GM18511 (cell line): ENCODE data around the gene NUSAP1.
"Not testable (repeated sequence)": the region's sequence is repeated elsewhere in the genome, so short reads cannot be mapped to it uniquely, and the experiment has no call there.

ENCODE experiments used
- ATAC-seq: cut with Tn5 transposase; IDR thresholded peaks from one replicate; pipeline ENCODE4 v1.9.1; 2021; ENCODE audit warnings: mild to moderate bottlenecking, moderate library complexity; ENCODE audit not compliant: unreplicated experiment

NUSAP1 gene

DNA sequence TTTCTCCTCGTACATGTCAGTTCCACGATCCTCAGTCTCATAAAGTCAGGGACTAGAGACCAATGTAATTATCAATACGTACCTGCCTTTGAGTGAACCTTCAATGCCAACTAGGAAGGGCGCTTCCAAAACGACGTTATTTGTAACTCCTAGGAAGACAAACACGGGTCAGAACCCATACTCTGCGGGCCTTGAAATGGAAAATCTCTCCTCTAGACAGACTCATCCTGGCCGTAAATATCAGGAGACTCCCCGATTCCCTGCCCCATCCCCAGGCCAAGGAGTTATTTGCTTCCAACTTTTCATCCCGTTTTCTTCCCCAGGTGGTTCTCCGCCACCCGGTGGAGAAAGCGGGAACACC lies 868 bp upstream of the NUSAP1 start:
- ATAC-seq, result no peak

DNA sequence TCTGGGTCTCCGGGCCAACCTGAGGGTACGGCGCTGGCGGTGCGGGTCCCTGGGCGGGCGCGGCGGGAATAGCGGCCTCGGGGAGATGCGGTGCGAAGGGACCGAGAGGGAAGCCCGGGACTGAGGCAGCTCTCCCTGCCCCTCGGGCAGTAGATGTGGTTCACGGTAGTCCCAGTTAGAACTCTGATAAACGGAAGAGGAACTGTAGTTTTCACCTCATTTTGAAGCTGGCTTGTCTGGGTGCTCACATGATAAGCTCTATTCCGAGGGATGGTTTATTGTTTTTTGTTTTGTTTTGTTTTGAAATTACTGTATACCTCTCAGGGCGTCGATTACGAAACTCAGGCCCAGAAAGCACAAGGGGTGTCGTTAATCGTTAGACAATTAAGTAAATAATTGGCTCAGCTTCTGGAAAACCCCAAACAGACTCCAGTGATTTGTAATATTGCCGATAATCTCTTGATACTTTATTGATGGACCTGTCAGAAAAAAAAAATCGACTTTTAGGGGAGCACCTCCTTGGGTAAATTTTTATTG lies 413 bp downstream of the NUSAP1 start:
- peak; percentile 27 for ATAC-seq

DNA sequence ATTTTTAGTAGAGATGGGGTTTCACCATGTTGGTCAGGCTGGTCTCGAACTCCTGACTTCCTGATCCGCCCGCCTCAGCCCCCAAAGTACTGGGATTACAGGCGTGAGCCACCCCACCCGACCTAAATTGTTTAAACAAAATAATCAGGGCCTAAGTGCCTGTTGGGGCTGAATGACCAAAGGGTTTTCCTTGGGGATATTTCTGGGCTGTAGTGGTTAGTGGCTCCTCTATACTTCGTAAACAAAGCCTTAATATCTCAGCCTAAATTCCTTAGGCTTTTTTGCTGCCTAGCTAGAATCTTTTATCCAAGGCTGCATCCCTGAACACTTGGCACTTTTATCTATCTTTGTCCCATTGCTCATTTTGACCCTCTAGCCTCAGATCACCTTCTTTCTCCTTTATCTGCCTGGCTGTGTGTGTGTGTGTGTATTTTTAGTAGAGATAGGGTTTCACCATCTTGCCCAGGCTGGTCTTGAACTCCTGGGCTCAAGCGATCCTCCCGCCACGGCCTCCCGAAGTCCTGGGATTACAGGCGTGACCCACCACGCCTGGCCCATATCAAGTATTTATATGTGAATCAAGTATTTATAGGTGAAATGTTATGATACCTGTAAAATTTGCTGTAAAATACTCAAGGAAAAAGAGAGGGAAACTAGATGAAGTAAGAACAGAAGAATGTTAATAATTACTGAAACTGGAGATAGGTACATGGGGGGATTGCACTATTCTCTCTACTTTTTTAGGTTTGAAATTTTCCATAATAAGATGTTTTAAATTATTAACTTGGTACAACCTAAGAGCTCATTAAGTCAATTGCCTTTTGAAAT lies 1.8 kb downstream of the NUSAP1 start:
- ATAC-seq, result no peak

DNA sequence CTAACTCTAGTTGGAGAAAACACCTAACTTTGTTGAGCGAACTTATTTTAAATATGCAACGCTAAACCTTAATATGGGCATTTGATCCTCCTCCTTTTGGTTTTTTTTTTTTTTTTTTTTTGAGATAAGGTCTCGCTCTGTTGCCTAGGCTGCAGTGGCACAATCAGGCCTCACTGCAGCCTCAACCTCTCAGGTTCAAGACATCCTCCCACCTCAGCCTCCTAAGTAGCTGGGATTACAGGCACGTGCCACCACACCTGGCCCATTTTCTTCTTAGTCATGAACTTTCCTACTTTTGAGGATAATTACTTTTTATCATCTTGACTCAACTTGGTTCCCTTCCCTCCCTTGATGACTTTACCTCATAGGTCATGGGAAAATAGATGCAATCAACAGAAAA lies 3.9 kb downstream of the NUSAP1 start:
- ATAC-seq, result no peak

DNA sequence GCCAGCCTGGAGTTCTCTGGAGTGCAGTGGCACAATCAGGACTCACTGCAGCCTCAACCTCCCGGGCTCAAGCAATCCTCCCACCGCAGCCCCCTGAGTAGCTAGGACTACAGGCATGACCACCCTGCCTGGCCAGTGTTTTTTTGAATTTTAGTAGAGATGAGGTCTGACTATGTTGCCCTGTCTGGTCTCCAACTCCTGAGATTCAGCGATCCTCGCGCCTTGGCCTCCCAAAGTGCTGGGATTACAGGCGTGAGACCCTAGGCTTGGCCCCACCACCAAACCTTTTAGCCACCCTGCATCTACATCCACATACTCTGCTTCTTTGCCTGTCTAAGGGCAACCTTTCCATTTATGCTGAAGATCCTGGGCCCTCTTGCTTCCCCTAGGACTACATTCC lies 4.4 kb downstream of the NUSAP1 start:
- ATAC-seq, result no peak

DNA sequence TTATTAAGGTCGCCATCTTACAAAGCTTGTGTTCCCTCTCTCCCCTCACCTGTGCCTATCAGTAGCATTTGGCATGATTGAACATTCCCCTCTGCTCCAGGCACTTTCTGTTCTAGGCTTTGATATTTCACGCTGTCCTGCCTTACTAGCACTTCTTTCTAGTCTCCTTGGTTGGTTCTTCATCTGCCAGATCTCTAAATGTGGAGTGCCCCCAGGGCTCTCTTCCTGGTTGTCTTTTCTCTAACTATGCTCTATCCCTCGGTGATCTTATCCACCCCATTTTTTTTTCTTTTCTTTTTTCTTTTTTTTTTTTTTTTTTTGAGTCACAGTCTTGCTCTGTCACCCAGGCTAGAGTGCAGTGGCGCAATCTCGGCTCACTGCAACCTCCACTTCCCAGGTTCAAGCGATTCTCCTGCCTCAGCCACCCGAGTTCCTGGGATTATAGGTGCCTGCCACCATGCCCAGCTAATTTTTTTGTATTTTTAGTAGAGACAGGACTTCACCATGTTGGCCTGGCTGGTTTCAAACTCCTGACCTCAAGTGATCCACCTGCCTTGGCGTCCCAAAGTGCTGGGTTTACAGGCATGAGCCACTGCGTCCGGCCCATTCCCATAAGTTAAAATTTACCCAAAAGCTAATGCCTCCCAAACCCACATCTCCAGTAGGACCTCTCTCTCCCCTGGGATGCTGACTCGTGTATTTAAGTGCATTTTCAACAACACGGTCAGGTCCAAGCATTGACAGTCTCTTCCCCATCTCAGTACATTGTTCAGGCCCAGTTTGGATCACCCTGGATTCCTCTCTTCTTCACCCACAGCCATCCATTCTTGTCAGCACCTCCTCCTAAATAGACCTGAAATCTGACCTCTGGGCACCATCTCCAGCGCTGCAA lies 5.2 kb downstream of the NUSAP1 start:
- no peak for ATAC-seq

DNA sequence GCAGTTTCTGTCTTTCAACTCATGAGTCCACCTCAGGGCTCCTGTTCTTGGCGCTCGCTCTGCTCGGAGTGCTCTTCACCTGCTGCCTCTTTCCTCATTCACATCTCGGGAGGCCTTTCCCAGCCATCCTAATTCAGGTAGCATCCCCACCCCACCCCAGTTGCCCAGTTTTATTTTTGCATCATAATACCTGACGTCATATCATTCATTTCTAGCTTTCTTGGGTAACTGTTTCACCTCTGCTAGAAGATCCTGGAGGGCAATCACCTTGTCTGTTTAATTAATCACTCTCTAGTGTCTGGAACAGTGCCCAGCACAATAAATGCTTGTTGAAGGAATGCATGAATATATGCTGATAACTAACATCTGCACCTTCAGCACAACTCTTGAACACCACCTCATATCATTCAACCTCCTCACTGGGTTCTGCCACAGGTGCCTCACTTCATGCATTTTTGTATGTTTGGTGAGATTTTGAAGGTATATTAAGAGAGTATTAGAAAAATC lies 7.6 kb downstream of the NUSAP1 start:
- no peak for ATAC-seq

DNA sequence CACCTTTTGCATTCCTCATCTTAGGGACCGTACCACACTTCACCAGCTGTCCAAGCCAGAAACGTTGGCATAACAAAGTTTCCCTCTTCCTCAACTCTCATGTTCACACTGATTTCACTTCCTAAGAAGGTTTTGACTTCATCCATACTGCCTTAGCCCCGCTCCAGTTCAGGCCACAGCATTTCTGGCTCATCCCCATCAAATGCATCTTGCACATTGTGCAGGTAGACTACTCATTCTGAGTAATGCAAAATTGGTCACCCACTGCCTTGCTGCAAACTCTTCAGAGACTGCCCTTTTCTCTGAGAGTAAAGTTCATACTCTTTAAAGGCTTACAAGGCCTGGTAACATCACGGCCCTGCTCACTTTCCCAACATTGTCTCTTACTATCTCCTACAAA lies 8.8 kb downstream of the NUSAP1 start:
- ATAC-seq, result no peak

DNA sequence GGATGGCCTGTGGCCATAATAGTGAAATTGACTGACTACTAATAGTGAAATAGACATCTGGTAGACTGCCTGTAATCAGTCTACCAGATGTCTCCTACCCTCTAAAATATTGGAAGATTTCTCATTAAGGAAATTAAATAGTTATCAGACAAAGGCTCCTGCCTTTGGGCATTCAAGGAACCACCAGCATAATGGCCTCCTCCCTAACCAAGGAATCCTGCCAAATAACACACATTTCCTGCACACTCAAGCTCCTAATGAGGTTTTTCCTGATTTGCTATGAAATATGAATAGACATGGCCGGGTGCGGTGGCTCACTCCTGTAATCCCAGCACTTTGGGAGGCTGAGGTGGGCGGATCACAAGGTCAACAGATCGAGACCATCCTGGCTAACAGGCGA lies 14.6 kb downstream of the NUSAP1 start:
- no peak for ATAC-seq

DNA sequence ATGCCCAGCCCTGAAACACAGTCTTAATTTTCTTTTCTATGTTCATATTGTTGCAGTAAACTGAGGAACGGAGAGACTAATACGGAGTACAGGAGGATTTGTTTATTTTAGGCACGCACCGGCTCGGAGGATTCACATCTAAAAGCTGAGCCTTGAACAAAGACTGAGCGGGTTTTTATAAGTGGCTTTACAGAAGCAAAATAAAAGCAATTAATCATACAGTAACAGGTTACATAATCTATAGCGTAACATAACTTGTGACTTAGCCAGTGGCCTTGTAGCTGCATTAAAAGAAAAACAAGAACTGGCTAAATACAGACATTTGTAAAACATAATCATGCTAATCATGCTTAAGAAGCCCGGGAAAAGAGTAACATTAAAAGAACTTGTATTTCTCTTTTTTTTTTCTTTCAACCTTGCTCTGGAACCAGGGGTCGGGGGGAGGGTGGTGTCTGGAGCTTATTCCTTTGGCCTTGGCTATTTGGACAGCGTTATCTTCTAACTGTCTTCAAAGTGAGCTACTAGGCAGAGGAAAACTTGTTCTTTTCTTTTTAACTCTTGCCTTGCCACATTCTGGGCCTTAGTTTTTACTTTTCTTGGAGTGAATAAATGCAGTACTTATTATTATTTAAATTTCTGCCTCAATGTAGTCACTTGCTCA lies 17.5 kb downstream of the NUSAP1 start:
- ATAC-seq, result no peak

DNA sequence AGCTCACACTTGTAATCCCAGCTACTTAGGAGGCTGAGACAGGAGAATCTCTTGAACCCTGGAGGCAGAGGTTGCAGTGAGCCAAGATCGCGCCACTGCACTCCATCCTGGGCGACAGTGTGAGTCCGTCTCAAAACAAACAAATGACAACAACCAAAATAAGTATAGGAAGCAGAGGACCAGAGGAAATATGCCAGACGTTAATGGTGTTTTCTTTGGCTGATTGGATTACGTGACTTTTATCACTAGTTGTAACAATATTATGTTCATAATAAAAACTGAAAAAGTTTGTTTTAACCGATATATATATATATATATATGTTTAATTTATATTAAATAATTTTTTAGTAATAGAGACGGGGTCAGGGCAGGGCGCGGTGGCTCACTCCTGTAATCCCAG lies 21.7 kb downstream of the NUSAP1 start:
- no peak for ATAC-seq

DNA sequence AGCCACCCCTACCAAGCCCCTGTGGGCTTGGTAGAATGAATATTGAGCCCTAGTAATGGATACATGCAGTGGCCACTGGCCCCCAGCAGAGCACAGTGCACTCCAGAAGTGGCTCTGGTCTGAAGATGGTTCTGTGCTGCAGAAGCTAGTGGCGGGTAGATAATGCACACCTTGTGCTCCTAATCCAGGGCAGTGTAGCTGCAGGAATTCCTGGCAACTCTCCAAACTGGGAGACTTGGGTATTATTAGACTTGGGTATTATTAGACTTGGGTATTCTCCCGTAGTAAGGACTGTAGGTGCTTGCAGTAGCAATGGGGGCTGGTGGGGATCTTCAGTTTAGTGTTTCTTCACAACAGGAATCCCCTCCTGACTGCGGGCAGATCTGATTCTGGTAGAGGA lies 34.7 kb downstream of the NUSAP1 start:
- ATAC-seq, result no peak

DNA sequence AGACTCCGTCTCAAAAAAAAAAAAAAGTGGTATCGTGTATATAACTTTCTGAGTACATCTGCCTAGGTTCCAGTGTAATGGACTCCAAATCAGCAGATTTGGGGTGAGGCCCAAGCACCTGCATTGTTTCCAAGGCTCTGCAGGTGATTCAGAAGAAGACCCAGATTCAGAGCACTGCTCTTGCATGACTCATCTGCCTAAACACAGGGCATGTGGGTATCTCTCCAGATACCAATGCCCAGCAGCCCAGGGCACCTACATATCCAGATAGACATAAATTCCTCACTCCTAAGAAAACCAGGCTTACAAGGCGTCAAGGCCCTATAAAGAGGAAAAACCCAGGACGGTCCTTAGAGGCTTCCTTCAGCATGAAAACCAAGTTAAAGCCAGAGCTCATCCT lies 45.3 kb downstream of the NUSAP1 start:
- ATAC-seq, result no peak

DNA sequence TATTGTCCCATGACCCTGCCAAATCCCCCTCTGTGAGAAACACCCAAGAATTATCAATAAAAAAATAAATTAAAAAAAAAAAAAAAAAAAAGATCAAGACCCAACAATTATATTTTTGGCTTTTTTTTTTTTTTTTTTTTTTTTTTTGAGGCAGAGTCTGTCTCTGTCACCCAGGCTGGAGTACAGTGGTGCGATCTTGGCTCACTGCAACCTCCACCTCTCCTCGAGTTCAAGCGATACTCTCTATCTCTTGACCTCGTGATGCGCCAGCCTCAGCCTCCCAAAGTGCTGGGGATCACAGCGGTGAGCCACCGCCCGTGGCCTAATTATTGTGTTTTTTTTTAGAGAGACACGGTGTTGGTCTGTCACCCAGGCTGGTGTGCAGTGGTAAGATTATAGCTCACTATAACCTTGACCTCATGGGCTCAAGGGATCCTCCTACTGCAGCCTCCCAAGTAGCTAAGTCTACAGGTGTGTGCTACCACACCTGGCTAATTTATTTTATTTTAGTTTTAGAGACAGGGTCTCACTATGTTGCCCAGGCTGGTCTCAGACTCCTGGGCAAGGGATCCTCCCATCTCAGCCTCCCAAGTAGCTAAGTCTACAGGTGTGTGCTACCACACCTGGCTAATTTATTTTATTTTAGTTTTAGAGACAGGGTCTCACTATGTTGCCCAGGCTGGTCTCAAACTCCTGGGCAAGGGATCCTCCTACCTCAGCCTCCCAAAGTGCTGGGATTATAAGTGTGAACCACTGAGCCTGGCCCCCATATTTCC lies 51.5 kb downstream of the NUSAP1 start:
- not testable (repeated sequence) for ATAC-seq

DNA sequence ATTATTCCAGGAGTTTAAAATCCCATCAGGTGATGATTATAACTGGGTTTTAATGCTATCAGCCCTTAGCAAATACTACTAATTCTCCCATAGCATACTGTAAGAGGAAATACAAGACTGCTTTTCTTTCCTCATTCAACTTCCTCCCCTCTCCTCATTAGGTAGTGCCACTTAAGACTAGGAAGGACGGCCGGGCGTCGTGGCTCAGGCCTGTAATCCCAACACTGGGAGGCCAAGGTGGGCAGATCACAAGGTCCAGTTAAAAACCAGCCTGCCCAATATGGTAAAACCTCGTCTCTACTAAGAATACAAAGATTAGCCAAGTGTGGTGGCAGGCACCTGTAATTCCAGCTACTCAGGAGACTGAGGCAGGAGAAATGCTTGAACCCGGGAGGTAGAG lies 55.0 kb downstream of the NUSAP1 start:
- ATAC-seq, result no peak

DNA sequence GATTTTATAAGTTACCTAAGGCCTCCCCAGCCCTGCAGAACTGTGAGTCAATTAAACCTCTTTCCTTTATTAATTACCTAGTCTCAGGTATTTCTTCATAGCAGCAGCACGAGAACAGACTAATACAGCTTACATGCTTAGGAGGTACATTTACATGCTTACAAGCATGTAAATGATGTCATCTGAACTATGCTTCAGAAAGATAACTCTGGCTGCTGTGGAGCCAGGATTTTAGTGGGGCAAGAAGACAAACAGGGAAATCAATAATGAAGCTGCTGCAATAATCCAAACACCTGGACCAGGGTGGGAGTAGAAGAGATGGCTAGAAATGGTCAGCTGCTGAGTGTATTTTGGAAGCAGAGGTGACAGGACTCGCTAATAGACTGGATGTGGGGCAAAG lies 60.0 kb downstream of the NUSAP1 start:
- no peak for ATAC-seq

DNA sequence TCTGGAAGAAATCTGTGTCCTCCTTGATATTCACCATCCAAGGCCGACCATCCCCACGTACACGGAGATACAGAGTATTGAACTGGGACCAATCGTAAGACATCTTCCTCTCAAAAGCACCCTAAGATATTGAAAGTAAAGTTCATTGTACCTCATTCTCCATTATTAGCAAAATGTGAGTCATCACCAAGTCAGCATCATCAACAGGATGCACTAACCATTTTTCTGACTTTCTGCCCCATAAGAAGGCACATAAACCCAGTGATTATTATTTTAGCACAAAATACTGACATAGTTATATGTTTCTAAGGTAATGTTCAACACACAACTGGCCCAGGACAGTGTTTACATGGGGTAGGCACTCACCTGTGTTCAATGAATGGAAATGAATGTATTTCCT lies 62.2 kb downstream of the NUSAP1 start:
- ATAC-seq, result no peak

DNA sequence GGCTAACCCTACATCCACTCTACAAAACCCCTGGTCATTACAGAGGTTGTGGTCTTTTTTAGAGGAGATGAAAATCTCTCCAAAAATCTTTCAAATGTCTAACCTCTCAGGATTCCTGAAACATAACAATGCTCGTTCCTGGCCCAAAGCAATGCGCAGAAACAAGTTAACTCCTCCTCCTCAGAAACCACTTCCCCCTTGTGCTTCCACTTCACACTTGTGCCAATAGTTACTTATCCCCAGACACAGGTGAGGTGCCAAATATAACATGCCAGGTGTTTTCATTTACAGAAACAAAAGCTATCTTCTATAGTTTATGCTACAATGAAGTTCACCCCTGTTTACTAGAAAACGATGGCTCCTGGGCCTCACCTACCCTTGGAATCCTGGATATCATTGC lies 63.4 kb downstream of the NUSAP1 start:
- ATAC-seq, result no peak

DNA sequence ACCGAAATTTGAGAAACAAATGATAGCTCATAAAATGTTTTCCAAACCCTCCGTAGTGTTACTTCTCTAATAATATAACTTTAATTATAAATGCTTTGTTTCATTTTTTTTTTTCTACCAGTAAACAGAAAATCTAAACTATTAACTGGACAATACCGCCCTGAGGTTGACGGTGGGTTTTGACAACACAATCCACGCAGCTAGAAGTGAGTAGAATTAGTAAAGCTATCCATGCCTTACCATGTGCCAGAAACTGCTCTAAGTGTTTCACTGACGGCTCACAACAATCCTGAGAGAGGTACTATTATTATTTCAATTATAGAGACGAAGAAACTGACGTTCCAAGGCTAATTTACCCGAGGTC lies 69.2 kb downstream of the NUSAP1 start:
- peak; percentile 22 for ATAC-seq

DNA sequence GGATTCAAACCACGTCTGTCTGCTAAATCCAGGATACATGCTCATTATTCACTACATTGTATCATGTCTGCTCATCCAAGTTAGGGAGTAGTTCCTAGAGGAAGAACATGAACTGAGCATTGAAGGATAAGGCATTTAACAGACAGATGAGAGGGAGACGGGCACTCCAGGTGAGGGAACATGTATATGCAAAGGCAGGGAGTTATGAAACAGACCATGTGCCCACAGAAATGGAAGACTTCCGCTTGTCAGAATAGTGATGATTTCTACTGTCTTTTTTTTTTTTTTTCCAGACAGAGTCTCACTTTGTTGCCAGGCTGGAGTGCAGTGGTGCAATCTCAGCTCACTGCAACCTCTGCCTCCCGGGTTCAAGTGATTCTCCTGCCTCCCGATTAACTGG lies 74.7 kb downstream of the NUSAP1 start:
- no peak for ATAC-seq

DNA sequence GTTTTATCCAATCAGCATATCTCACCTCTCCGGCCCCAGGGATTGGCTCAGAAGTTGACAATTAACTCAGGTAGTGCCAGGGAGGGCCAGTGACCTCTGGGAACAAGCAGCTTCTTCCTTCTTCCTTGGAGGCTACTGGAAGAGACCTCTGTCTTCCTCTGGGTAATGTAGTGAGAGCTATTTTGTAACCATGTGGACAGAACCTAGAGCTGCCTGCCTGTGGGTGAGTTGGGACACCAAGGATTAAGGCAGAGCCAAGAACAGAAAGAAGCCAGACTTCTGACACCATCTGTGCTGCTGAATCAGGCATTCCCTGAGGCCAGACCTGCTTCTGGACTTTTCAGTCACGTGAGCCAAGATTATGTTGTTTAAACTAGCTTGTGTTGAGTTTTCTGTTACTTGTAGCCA lies 75.6 kb downstream of the NUSAP1 start:
- ATAC-seq, result no peak
